H9 (cell line): ENCODE results near the gene MEG3. TPM values are rescaled to one million over a fixed set of nuclear protein-coding genes. Genes with fewer than 3 reads are reported as not detected.

ENCODE experiments used
- DNase-seq: peaks from one replicate; pipeline ENCODE4 v3.0.0-alpha.2; 2017
- H2AFZ ChIP-seq: one replicate; pipeline ENCODE4 v1.6.1; 2013; ENCODE audit warnings: mild to moderate bottlenecking, low read length, control low read depth, moderate library complexity
- H2AK5ac ChIP-seq: 2 replicates; pipeline ENCODE4 v1.6.1; 2013; ENCODE audit warnings: low read length, control low read depth, mixed read lengths; ENCODE audit not compliant: insufficient read length
- H2BK120ac ChIP-seq: one replicate; pipeline ENCODE4 v1.6.1; 2013; ENCODE audit warnings: low read depth, mild to moderate bottlenecking, low read length, control low read depth, inconsistent platforms; ENCODE audit not compliant: poor library complexity, severe bottlenecking
- H2BK12ac ChIP-seq: 2 replicates; pipeline ENCODE4 v1.6.1; 2013; ENCODE audit warnings: low read length, control low read depth, mixed read lengths, low read depth; ENCODE audit not compliant: insufficient read length
- H2BK15ac ChIP-seq: 2 replicates; pipeline ENCODE4 v1.6.1; 2013; ENCODE audit warnings: low read depth, low read length, control low read depth
- H2BK20ac ChIP-seq: one replicate; pipeline ENCODE4 v1.6.1; 2013; ENCODE audit warnings: low read depth, mild to moderate bottlenecking, low read length, control low read depth, inconsistent platforms; ENCODE audit not compliant: poor library complexity, severe bottlenecking
- H2BK5ac ChIP-seq: 2 replicates; pipeline ENCODE4 v1.6.1; 2013; ENCODE audit warnings: low read length, control low read depth, mixed read lengths; ENCODE audit not compliant: insufficient read length
- H3K14ac ChIP-seq: 2 replicates; pipeline ENCODE4 v1.6.1; 2013; ENCODE audit warnings: low read length, control low read depth; ENCODE audit not compliant: insufficient read depth
- H3K18ac ChIP-seq: 2 replicates; pipeline ENCODE4 v1.6.1; 2013; ENCODE audit warnings: low read depth, mild to moderate bottlenecking, mixed read lengths, low read length, control low read depth; ENCODE audit not compliant: insufficient read length
- H3K23ac ChIP-seq: 2 replicates; pipeline ENCODE4 v1.6.1; 2013; ENCODE audit warnings: low read length, control low read depth, mixed read lengths, low read depth; ENCODE audit not compliant: insufficient read length
- H3K23me2 ChIP-seq: 2 replicates; pipeline ENCODE4 v1.6.1; 2013; ENCODE audit warnings: low read depth, mild to moderate bottlenecking, mixed read lengths, low read length, control low read depth; ENCODE audit not compliant: insufficient read length, poor library complexity, severe bottlenecking
- H3K27ac ChIP-seq: 2 replicates; pipeline ENCODE4 v1.5.1; 2013; ENCODE audit warnings: low read length, control low read depth, mixed read lengths, low read depth; ENCODE audit not compliant: insufficient read length
- H3K27me3 ChIP-seq: 2 replicates; pipeline ENCODE4 v1.6.1; 2013; ENCODE audit warnings: low read length, control low read depth, inconsistent platforms; ENCODE audit not compliant: insufficient read depth
- H3K4ac ChIP-seq: 2 replicates; pipeline ENCODE4 v1.6.1; 2013; ENCODE audit warnings: low read depth, mild to moderate bottlenecking, control low read depth, inconsistent platforms, low read length, moderate library complexity
- H3K4me1 ChIP-seq: 2 replicates; pipeline ENCODE4 v1.6.1; 2013; ENCODE audit warnings: low read length, control low read depth, inconsistent platforms; ENCODE audit not compliant: insufficient read depth
- H3K4me2 ChIP-seq: 2 replicates; pipeline ENCODE4 v1.6.1; 2013; ENCODE audit warnings: low read length, control low read depth, mixed read lengths; ENCODE audit not compliant: insufficient read length, insufficient read depth
- H3K56ac ChIP-seq: 2 replicates; pipeline ENCODE4 v1.6.1; 2013; ENCODE audit warnings: low read depth, mild to moderate bottlenecking, mixed read lengths, low read length, control low read depth; ENCODE audit not compliant: insufficient read length
- H3K79me1 ChIP-seq: 2 replicates; pipeline ENCODE4 v1.6.1; 2013; ENCODE audit warnings: low read depth, mild to moderate bottlenecking, moderate library complexity, low read length, control low read depth, inconsistent platforms; ENCODE audit not compliant: insufficient read depth, poor library complexity, severe bottlenecking
- H3K79me2 ChIP-seq: 2 replicates; pipeline ENCODE4 v1.6.1; 2013; ENCODE audit warnings: low read length, control low read depth, inconsistent platforms; ENCODE audit not compliant: insufficient read depth
- H3K9ac ChIP-seq: 2 replicates; pipeline ENCODE4 v1.6.1; 2013; ENCODE audit warnings: low read length, control low read depth, mixed read lengths; ENCODE audit not compliant: insufficient read length; ENCODE audit errors: extremely low read depth
- H3K9me3 ChIP-seq: one replicate; pipeline ENCODE4 v1.6.1; 2013; ENCODE audit warnings: low read depth, low read length, inconsistent platforms; ENCODE audit not compliant: control insufficient read depth
- H3T11ph ChIP-seq: one replicate; pipeline ENCODE4 v1.6.1; 2013; ENCODE audit warnings: mild to moderate bottlenecking, low read length, control low read depth, inconsistent platforms
- H4K20me1 ChIP-seq: one replicate; pipeline ENCODE4 v1.6.1; 2013; ENCODE audit not compliant: control insufficient read depth, insufficient read length, insufficient read depth
- H4K5ac ChIP-seq: 2 replicates; pipeline ENCODE4 v1.6.1; 2013; ENCODE audit warnings: low read depth, mild to moderate bottlenecking, mixed read lengths, low read length, control low read depth; ENCODE audit not compliant: insufficient read length
- H4K8ac ChIP-seq: replicated peaks from 2 replicates; pipeline ENCODE4 v1.6.1; 2013; ENCODE audit warnings: low read length, control low read depth, mixed read lengths, low read depth; ENCODE audit not compliant: insufficient read length
- H4K91ac ChIP-seq: 2 replicates; pipeline ENCODE4 v1.6.1; 2013; ENCODE audit warnings: low read depth, mild to moderate bottlenecking, moderate library complexity, mixed read lengths, low read length, control low read depth; ENCODE audit not compliant: insufficient read length
- H3K27ac Mint-ChIP-seq, 3 experiments: 2 replicates in 2 of 3; 3 replicates in 1 of 3; pipeline ENCODE4 v1.8.0; 2020 to 2021; ENCODE audit warnings: mixed read lengths in 3 of 3, mild to moderate bottlenecking in 1 of 3, moderate library complexity in 1 of 3
- H3K27me3 Mint-ChIP-seq: 2 replicates; pipeline ENCODE4 v1.8.0; 2021; ENCODE audit warnings: low read depth, mild to moderate bottlenecking, moderate library complexity, mixed read lengths
- H3K36me3 Mint-ChIP-seq, 3 experiments: 2 replicates in 2 of 3; 3 replicates in 1 of 3; pipeline ENCODE4 v1.8.0; 2020 to 2021; ENCODE audit warnings: low read depth in 3 of 3, mixed read lengths in 3 of 3; ENCODE audit not compliant: insufficient read depth in 1 of 3
- H3K4me1 Mint-ChIP-seq, 2 experiments: 2 replicates each; pipeline ENCODE4 v1.8.0; 2020; ENCODE audit warnings: mixed read lengths in 2 of 2
- H3K4me3 Mint-ChIP-seq, 2 experiments: 2 replicates in 1 of 2; 3 replicates in 1 of 2; pipeline ENCODE4 v1.8.0; 2020 to 2021; ENCODE audit warnings: mild to moderate bottlenecking in 2 of 2, mixed read lengths in 2 of 2, moderate library complexity in 1 of 2
- H3K9me3 Mint-ChIP-seq, 2 experiments: 2 replicates in 1 of 2; 3 replicates in 1 of 2; pipeline ENCODE4 v1.8.0; 2020; ENCODE audit warnings: mild to moderate bottlenecking in 2 of 2, mixed read lengths in 2 of 2, moderate library complexity in 1 of 2
- WGBS: extraction: QIAGEN DNeasy Blood & Tissue Kit; methylation state at CpG from one replicate; pipeline ENCODE4 v1.1.7; 2013; ENCODE audit warnings: missing lambda C conversion rate, low lambda C conversion rate, mixed read lengths; ENCODE audit not compliant: insufficient read length; ENCODE audit errors: extremely low coverage; 5-methylcytosine and 5-hydroxymethylcytosine counted together
- total RNA-seq: library from RNA; stranded (reverse); gene quantifications from 2 replicates; pipeline ENCODE4 v1.2.1, GENCODE V29; 2021
- TF ChIP-seq, protein P1 (sequence below): fragments of 200-600 bp; sonication (generic); conservative IDR thresholded peaks from 3 replicates; pipeline ENCODE4 v1.8.0; 2021; ENCODE audit warnings: antibody characterized with exemption, mild to moderate bottlenecking

Gene MEG3
- total RNA-seq, 1 experiment from 2014 or later, result 0.52 TPM

DNA sequence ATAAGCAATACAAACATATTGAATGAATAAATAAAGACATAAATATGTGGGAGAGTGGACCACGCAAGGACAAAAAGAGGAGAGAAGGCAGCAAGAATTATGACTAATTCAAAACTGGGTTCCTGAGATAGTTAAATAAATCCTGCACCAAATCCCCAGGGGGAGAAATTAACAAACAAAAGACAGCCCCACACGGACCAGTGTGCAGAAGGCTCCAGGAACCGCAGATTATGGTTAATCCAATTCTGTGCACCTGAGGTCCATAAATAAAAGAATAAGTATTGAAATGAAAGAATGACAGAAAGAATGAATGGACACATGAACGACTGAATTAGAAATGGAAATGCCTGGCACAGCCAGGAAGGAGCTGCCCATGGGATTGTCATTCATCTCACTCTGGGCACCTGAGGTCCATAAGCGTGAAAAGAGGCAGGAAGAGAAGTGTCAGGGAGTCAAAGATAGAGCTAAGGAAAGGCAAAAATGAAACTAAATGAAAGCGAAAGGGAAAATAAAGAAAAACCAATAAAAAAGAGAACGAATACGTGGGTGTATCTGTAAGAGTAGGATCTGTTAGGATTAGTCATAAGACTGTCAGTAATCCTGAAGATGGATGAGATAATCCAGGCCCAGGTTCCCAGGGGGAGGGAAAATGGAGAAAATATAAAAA is 23.3 kb downstream of the MEG3 start:
- no peak overlapping the region for H3K4ac ChIP-seq
- Mint-ChIP-seq H3K9me3 (no peaks in the 10 kb centered on the region), H3K36me3 (no peaks in the 10 kb centered on the region), H3K4me1 (no peaks in the 10 kb centered on the region), H3K27me3 (peaks cover 3% of the 10 kb centered on the region), H3K4me3 (no peak overlapping the region), H3K27ac (no peak overlapping the region)
- H4K20me1 ChIP-seq, result no peaks in the 10 kb centered on the region
- H3K23me2 ChIP-seq, result no peaks in the 10 kb centered on the region
- H4K5ac ChIP-seq, result no peak overlapping the region
- no CpG with 5 or more reads among the region's 8 CpGs for WGBS
- no peak overlapping the region for H2BK120ac ChIP-seq
- no peaks in the 10 kb centered on the region for H3K79me1 ChIP-seq
- no peak overlapping the region for H3K56ac ChIP-seq
- H3K9me3 ChIP-seq, result no peaks in the 10 kb centered on the region
- H3K27me3 ChIP-seq, result no peaks in the 10 kb centered on the region
- no peak overlapping the region for H3K18ac ChIP-seq
- no peak overlapping the region for H3K14ac ChIP-seq
- H2BK20ac ChIP-seq, result no peak overlapping the region
- H3T11ph ChIP-seq, result no peak overlapping the region
- TF ChIP-seq, protein P1, sequence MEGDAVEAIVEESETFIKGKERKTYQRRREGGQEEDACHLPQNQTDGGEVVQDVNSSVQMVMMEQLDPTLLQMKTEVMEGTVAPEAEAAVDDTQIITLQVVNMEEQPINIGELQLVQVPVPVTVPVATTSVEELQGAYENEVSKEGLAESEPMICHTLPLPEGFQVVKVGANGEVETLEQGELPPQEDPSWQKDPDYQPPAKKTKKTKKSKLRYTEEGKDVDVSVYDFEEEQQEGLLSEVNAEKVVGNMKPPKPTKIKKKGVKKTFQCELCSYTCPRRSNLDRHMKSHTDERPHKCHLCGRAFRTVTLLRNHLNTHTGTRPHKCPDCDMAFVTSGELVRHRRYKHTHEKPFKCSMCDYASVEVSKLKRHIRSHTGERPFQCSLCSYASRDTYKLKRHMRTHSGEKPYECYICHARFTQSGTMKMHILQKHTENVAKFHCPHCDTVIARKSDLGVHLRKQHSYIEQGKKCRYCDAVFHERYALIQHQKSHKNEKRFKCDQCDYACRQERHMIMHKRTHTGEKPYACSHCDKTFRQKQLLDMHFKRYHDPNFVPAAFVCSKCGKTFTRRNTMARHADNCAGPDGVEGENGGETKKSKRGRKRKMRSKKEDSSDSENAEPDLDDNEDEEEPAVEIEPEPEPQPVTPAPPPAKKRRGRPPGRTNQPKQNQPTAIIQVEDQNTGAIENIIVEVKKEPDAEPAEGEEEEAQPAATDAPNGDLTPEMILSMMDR, result no peak
- DNase-seq, result no peak
- no peak overlapping the region for H4K8ac ChIP-seq
- no peak overlapping the region for H3K4me2 ChIP-seq
- H3K27ac ChIP-seq, result no peak overlapping the region
- H4K91ac ChIP-seq, result no peak overlapping the region
- H3K79me2 ChIP-seq, result no peaks in the 10 kb centered on the region
- H3K23ac ChIP-seq, result no peak overlapping the region
- no peaks in the 10 kb centered on the region for H3K4me1 ChIP-seq
- H2BK12ac ChIP-seq, result no peak overlapping the region
- H3K9ac ChIP-seq, result no peak overlapping the region
- no peak overlapping the region for H2AK5ac ChIP-seq
- H2BK5ac ChIP-seq, result no peak overlapping the region
- H2AFZ ChIP-seq, result no peak overlapping the region
- no peak overlapping the region for H2BK15ac ChIP-seq
